ENCODE measurements around the gene SPECC1. TPM values are rescaled to one million over a fixed set of nuclear protein-coding genes. Genes with fewer than 3 reads are reported as not detected.

SPECC1 gene
- total RNA-seq, 1 experiment from 2014 or later = 46.4 TPM

GRCh38 chr17:20171741-20172365, 162.7 kb downstream of the SPECC1 start:
- no TSS peak for BruUV-seq (replicated peaks)
- Histone ChIP-seq H3K27ac (ENCODE audit: low read length) (no peak overlapping the region), H4K20me1 (ENCODE audit: low read length) (peaks cover 13% of the 10 kb centered on the region), H3K4me1 (ENCODE audit: insufficient read depth, low read length) (peaks cover 30% of the 10 kb centered on the region), H3K36me3 (ENCODE audit: low read depth, low read length) (no peaks in the 10 kb centered on the region), H3K9ac (ENCODE audit: low read length) (no peak overlapping the region), H3F3A (ENCODE audit: low read length, unreplicated experiment) (no peaks in the 10 kb centered on the region), H2AFZ (ENCODE audit: low read length) (no peak overlapping the region), H3K79me2 (ENCODE audit: low read length) (peaks cover 91% of the 10 kb centered on the region), H3K9me2 (replicated peaks; ENCODE audit: low read length) (no peaks in the 10 kb centered on the region), H3K27me3 (ENCODE audit: low read length) (no peaks in the 10 kb centered on the region), H3K9me3 (ENCODE audit: low read length) (no peaks in the 10 kb centered on the region), H3K4me2 (ENCODE audit: low read length) (no peak overlapping the region), H3K4me3 (ENCODE audit: low read length) (no peak overlapping the region)
- DNase-seq = no peak
- CTCF ChIA-PET = no interaction called here
- intact Hi-C loops (cut with micrococcal nuclease) = no loop called here
- no peak for ATAC-seq
- no peak for TF ChIP-seq EZH2phosphoT487 (IDR thresholded peaks at IDR 0.05; ENCODE audit: borderline replicate concordance, low read length)
- no peak for TF ChIP-seq EZH2 (IDR thresholded peaks at IDR 0.05; ENCODE audit: low read length, unreplicated experiment)
- no peak for TF ChIP-seq CTCF (conservative IDR thresholded peaks at IDR 0.05; ENCODE audit: low read depth, low read length)
- POLR2A ChIA-PET (ENCODE audit: unreplicated experiment) = no interaction called here

GRCh38 chr17:20172376-20172775, 163.2 kb downstream of the SPECC1 start:
- H4K20me1 ChIP-seq (ENCODE audit: low read length) = peaks cover 18% of the 10 kb centered on the region
- BruUV-seq (replicated peaks) = no TSS peak
- H3F3A ChIP-seq (ENCODE audit: low read length, unreplicated experiment) = no peaks in the 10 kb centered on the region
- DNase-seq (no peak), ATAC-seq (no peak)
- H3K79me2 ChIP-seq (ENCODE audit: low read length) = peaks cover 94% of the 10 kb centered on the region
- CTCF ChIA-PET = no interaction called here
- H3K4me1 ChIP-seq (ENCODE audit: insufficient read depth, low read length) = peaks cover 35% of the 10 kb centered on the region
- intact Hi-C loops (cut with micrococcal nuclease) = no loop called here
- no peaks in the 10 kb centered on the region for H3K36me3 ChIP-seq (ENCODE audit: low read depth, low read length)
- POLR2A ChIA-PET (ENCODE audit: unreplicated experiment) = no interaction called here
- H3K4me3 ChIP-seq (ENCODE audit: low read length) = no peak overlapping the region
- no peak overlapping the region for H2AFZ ChIP-seq (ENCODE audit: low read length)
- no peaks in the 10 kb centered on the region for H3K9me3 ChIP-seq (ENCODE audit: low read length)
- H3K27me3 ChIP-seq (ENCODE audit: low read length) = no peaks in the 10 kb centered on the region
- TF ChIP-seq EZH2phosphoT487 (IDR thresholded peaks at IDR 0.05; ENCODE audit: borderline replicate concordance, low read length) (no peak), EZH2 (IDR thresholded peaks at IDR 0.05; ENCODE audit: low read length, unreplicated experiment) (no peak), CTCF (conservative IDR thresholded peaks at IDR 0.05; ENCODE audit: low read depth, low read length) (no peak)
- no peak overlapping the region for H3K4me2 ChIP-seq (ENCODE audit: low read length)
- H3K9me2 ChIP-seq (replicated peaks; ENCODE audit: low read length) = no peaks in the 10 kb centered on the region
- no peak overlapping the region for H3K27ac ChIP-seq (ENCODE audit: low read length)
- H3K9ac ChIP-seq (ENCODE audit: low read length) = no peak overlapping the region

GRCh38 chr17:20173091-20173490, 163.9 kb downstream of the SPECC1 start:
- no TSS peak for BruUV-seq (replicated peaks)
- no peaks in the 10 kb centered on the region for H3K9me2 ChIP-seq (replicated peaks; ENCODE audit: low read length)
- no peak for ATAC-seq
- DNase-seq = no peak
- CTCF ChIA-PET = no interaction called here
- no peaks in the 10 kb centered on the region for H3K27me3 ChIP-seq (ENCODE audit: low read length)
- no peaks in the 10 kb centered on the region for H3K36me3 ChIP-seq (ENCODE audit: low read depth, low read length)
- no peaks in the 10 kb centered on the region for H3K9me3 ChIP-seq (ENCODE audit: low read length)
- H3K4me2 ChIP-seq (ENCODE audit: low read length) = no peak overlapping the region
- H3K9ac ChIP-seq (ENCODE audit: low read length) = no peak overlapping the region
- no peak overlapping the region for H2AFZ ChIP-seq (ENCODE audit: low read length)
- peaks cover 91% of the 10 kb centered on the region for H3K79me2 ChIP-seq (ENCODE audit: low read length)
- intact Hi-C loops (cut with micrococcal nuclease) = no loop called here
- H3F3A ChIP-seq (ENCODE audit: low read length, unreplicated experiment) = no peaks in the 10 kb centered on the region
- H3K4me1 ChIP-seq (ENCODE audit: insufficient read depth, low read length) = peaks cover 36% of the 10 kb centered on the region
- no peak overlapping the region for H3K4me3 ChIP-seq (ENCODE audit: low read length)
- H3K27ac ChIP-seq (ENCODE audit: low read length) = no peak overlapping the region
- POLR2A ChIA-PET (ENCODE audit: unreplicated experiment) = no interaction called here
- TF ChIP-seq CTCF (conservative IDR thresholded peaks at IDR 0.05; ENCODE audit: low read depth, low read length) (no peak), EZH2 (IDR thresholded peaks at IDR 0.05; ENCODE audit: low read length, unreplicated experiment) (no peak), EZH2phosphoT487 (IDR thresholded peaks at IDR 0.05; ENCODE audit: borderline replicate concordance, low read length) (no peak)
- peaks cover 18% of the 10 kb centered on the region for H4K20me1 ChIP-seq (ENCODE audit: low read length)

Data from PC-3 (cell line).